Activated naive CD4-positive, alpha-beta T cell treated with anti-CD3 and anti-CD28 coated beads for 36 hours (primary cell): ENCODE results near the gene FAM47E. TPM values are rescaled to one million over a fixed set of nuclear protein-coding genes. Genes with fewer than 3 reads are reported as not detected.
"Not testable (repeated sequence)": the region's sequence is repeated elsewhere in the genome, so short reads cannot be mapped to it uniquely, and the experiment has no call there.

Source experiments
- CTCF ChIA-PET: fragments of 350-600 bp; sonication (Branson Sonifier 250); formaldehyde crosslinking; loops from one replicate; lab custom pipeline; 2021; ENCODE audit warnings: antibody characterized with exemption; lab: Charles Lee
- DNase-seq: peaks from one replicate; pipeline ENCODE4 v3.0.0-alpha.2; 2020
- H3K27ac Mint-ChIP-seq: one replicate; pipeline ENCODE4 v1.8.0; 2021; ENCODE audit warnings: mild to moderate bottlenecking, mixed read lengths
- H3K27me3 Mint-ChIP-seq: one replicate; pipeline ENCODE4 v1.8.0; 2021; ENCODE audit warnings: low read depth, mixed read lengths
- H3K36me3 Mint-ChIP-seq: one replicate; pipeline ENCODE4 v1.8.0; 2021; ENCODE audit warnings: low read depth, mixed read lengths
- H3K4me1 Mint-ChIP-seq: one replicate; pipeline ENCODE4 v1.8.0; 2021; ENCODE audit warnings: low read depth, mixed read lengths
- H3K4me3 Mint-ChIP-seq: one replicate; pipeline ENCODE4 v1.8.0; 2021; ENCODE audit warnings: mild to moderate bottlenecking, moderate library complexity, mixed read lengths
- H3K9me3 Mint-ChIP-seq: one replicate; pipeline ENCODE4 v1.8.0; 2021; ENCODE audit warnings: mixed read lengths
- intact Hi-C: fragments of 100-400 bp; cut with micrococcal nuclease; formaldehyde crosslinking; loops from one replicate; pipeline ENCODE4 v1.15.1; 2023
- total RNA-seq, 2 experiments: library from RNA; stranded (reverse); gene quantifications; one replicate each; pipeline ENCODE4 v1.2.3, GENCODE V29; 2021

Gene FAM47E
- total RNA-seq, 2 experiments from 2014 or later, result not detected

DNA sequence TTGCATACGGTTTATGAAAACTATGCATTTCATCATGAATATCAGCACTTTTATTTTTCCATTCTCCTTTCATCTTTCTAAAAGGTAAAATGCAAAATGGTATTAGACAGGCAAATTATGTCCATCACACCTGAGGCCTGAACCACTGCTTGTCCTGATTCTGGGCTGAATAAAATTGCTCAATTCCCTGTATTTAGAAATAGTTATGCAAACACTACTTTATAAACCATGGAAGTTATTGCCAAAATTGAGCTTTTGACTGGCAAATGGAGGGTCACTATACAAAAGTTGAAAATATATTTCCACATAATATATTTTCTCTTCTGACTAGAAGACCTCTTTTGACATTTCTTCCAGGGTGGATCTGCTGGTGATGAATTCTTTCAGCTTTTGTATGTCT is 21.1 kb downstream of the FAM47E start:
- CTCF ChIA-PET, result no interaction called here
- DNase-seq, result no peak
- Mint-ChIP-seq H3K9me3 (no peaks in the 10 kb centered on the region), H3K36me3 (no peaks in the 10 kb centered on the region), H3K4me3 (no peak overlapping the region), H3K27ac (no peak overlapping the region), H3K4me1 (no peaks in the 10 kb centered on the region), H3K27me3 (peaks cover 7% of the 10 kb centered on the region)
- intact Hi-C loops, result no loop called here

DNA sequence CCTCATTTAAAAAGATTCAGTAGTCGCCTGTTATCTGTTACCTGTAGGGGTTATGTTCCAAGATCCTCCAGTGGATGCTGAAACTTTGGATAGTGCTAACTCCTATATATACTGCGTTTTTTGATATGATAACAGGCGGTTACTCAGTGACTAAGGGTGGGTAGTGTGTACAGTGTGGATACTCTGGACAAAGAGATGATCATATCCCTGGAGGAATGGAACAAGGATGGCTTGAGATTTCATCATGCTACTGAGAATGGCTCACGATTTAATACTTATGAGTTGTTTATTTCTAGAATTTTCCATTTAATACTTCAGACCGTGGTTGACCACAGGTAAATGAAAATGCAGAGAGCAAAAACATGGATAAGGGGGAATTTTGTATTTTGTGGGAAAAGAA is 21.5 kb downstream of the FAM47E start:
- Mint-ChIP-seq H3K27me3 (peaks cover 7% of the 10 kb centered on the region), H3K4me1 (no peaks in the 10 kb centered on the region), H3K9me3 (no peaks in the 10 kb centered on the region), H3K4me3 (no peak overlapping the region), H3K36me3 (no peaks in the 10 kb centered on the region), H3K27ac (no peak overlapping the region)
- CTCF ChIA-PET, result no interaction called here
- no peak for DNase-seq
- intact Hi-C loops, result no loop called here

DNA sequence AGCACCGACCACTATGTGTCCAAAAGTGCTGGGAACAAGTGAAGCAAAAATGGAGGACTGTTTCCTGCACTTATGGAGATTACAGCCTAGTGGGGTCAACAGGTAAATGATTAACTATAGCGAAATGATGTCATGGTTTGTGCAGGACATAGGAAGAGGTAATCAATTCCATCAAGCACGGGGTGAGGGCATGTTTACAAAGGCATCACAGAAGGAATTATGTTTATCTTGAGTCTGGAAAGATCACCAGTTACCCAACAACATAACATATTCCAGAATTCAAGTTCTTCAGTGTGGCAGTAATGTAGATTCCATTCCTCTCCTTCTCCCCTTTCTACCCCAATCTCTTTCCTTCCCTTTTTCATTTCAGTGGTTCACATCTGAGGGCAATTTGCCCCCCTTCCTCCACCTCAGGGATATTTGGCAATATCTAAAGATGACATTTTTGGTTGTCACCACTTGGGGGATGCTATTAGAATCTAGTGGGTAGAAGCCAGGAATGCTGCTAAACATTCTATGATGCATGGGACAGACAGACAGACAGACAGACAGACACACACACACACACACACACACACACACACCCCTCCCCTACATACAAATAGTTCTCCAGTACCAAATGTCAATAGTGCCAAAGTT is 24.1 kb downstream of the FAM47E start:
- no peak overlapping the region for H3K4me3 Mint-ChIP-seq
- H3K9me3 Mint-ChIP-seq, result no peaks in the 10 kb centered on the region
- no peaks in the 10 kb centered on the region for H3K4me1 Mint-ChIP-seq
- CTCF ChIA-PET, result interaction anchor here (0.6 kb wide), 1 partner anchor 209 kb away, joined by 3 read pairs; no protein-coding TSS in a partner anchor
- intact Hi-C loops, result no loop called here
- no peak overlapping the region for H3K27ac Mint-ChIP-seq
- peaks cover 7% of the 10 kb centered on the region for H3K27me3 Mint-ChIP-seq
- H3K36me3 Mint-ChIP-seq, result no peaks in the 10 kb centered on the region
- DNase-seq, result no peak

DNA sequence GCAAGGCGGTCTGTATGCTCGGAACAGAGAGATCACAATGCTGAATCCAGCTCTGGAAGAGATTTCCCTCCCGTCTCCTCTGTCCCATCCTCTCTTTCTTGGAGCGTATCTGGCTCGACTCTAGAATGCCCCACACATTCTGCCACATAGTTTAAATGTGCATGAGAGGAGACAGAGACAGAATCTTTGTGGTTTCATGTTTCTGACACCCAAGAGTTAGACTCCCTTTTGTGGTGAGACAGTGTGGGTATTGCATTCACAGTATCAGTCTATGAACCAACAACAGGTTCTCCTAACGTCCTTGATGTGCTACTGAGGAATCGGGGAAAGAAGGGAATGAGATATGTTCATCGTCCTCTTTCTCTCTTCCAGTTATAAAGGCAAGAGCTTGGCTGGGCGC is 25.3 kb downstream of the FAM47E start:
- intact Hi-C loops, result no loop called here
- Mint-ChIP-seq H3K9me3 (no peaks in the 10 kb centered on the region), H3K27ac (no peak overlapping the region), H3K4me1 (no peaks in the 10 kb centered on the region), H3K27me3 (peaks cover 5% of the 10 kb centered on the region), H3K36me3 (no peaks in the 10 kb centered on the region), H3K4me3 (no peak overlapping the region)
- CTCF ChIA-PET, result interaction anchor here (0.7 to 2.4 kb wide), 2 partner anchors 97 to 100 kb away, joined by 4 to 9 read pairs; no protein-coding TSS in a partner anchor
- DNase-seq, result no peak

DNA sequence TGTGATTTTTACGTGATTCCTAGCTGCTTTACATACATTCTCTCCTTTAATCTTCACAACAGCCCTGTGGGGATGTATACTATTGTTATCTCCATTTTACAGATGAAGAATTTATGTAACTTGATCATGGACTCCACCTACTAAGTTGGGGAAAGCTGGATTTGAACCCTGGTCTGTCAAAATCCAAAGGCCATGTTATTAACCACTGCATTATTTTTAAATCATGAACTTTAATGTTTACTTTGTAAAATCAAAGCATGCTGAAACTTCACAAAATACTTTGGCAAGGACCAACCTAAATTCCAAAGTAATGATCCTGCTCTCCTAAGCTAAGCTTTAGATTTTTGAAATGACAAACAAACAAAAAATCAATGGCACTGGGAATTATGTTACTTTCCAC is 26.1 kb downstream of the FAM47E start:
- CTCF ChIA-PET, result interaction anchor here (0.6 to 2.4 kb wide), 5 partner anchors 17 to 202 kb away, joined by 4 to 9 read pairs (median 5); partner anchors contain the start of gene FAM47E
- H3K9me3 Mint-ChIP-seq, result no peaks in the 10 kb centered on the region
- intact Hi-C loops, result loop anchor here (2.0 kb wide), 1 partner anchor 227 kb away; no protein-coding TSS in a partner anchor

DNA sequence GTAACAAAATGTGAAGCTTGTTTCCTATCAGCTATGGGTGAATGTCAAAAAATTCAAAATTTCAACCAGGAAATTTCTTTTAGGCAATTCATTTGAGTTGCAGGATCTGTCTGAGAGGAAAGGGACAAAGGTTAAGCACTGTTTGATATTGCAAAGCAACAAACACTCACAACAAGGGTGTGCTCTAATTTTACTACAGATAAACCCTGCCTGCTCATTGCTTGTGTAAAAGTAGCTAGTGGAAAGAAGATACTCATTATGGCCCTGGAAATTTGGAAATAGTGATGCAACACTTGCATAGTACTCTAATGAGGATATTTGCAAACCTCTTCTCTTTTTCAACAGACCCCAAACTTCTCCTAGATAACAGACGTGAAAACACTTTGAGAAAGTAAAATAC is 27.1 kb downstream of the FAM47E start:
- intact Hi-C loops, result loop anchor here (2.0 kb wide), 1 partner anchor 226 kb away; no protein-coding TSS in a partner anchor
- H3K36me3 Mint-ChIP-seq, result no peaks in the 10 kb centered on the region
- H3K9me3 Mint-ChIP-seq, result no peaks in the 10 kb centered on the region
- peaks cover 5% of the 10 kb centered on the region for H3K27me3 Mint-ChIP-seq
- DNase-seq, result no peak
- CTCF ChIA-PET, result interaction anchor here (1.0 to 2.4 kb wide), 5 partner anchors 18 to 152 kb away, joined by 4 to 9 read pairs (median 6); partner anchors contain the start of gene FAM47E
- no peak overlapping the region for H3K4me3 Mint-ChIP-seq
- H3K4me1 Mint-ChIP-seq, result no peaks in the 10 kb centered on the region
- no peak overlapping the region for H3K27ac Mint-ChIP-seq

More for the DNA sequence above, 26.1 kb downstream of the FAM47E start:
- DNase-seq, result no peak
- H3K4me1 Mint-ChIP-seq, result no peaks in the 10 kb centered on the region
- peaks cover 5% of the 10 kb centered on the region for H3K27me3 Mint-ChIP-seq
- no peaks in the 10 kb centered on the region for H3K36me3 Mint-ChIP-seq
- no peak overlapping the region for H3K27ac Mint-ChIP-seq
- no peak overlapping the region for H3K4me3 Mint-ChIP-seq

DNA sequence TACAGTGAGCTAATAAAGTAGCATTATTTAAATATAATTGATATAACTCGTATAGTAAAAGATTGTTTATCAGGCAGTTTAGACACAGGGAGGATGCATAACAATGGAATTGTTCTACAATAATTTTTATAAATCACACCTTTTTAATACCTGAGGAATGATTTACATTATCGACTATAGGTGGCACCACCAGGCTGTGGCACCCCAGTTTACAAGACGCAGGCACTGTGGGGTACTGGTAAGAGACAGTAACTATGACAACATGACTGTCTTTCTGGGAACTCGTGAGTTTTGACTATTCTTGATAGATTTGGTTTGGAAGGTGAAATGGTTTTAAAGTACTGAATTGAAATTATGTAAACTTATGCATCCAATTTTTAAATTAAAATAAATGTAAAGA is 27.9 kb downstream of the FAM47E start:
- no peaks in the 10 kb centered on the region for H3K36me3 Mint-ChIP-seq
- no peak overlapping the region for H3K4me3 Mint-ChIP-seq
- CTCF ChIA-PET, result interaction anchor here (0.6 to 2.4 kb wide), 4 partner anchors 98 to 221 kb away, joined by 3 to 9 read pairs (median 7); no protein-coding TSS in a partner anchor
- H3K27me3 Mint-ChIP-seq, result peaks cover 5% of the 10 kb centered on the region
- H3K4me1 Mint-ChIP-seq, result no peaks in the 10 kb centered on the region
- H3K27ac Mint-ChIP-seq, result no peak overlapping the region
- peak; percentile 24 for DNase-seq
- intact Hi-C loops, result loop anchor here (1.0 to 2.0 kb wide), 2 partner anchors 99 to 225 kb away; no protein-coding TSS in a partner anchor
- no peaks in the 10 kb centered on the region for H3K9me3 Mint-ChIP-seq

DNA sequence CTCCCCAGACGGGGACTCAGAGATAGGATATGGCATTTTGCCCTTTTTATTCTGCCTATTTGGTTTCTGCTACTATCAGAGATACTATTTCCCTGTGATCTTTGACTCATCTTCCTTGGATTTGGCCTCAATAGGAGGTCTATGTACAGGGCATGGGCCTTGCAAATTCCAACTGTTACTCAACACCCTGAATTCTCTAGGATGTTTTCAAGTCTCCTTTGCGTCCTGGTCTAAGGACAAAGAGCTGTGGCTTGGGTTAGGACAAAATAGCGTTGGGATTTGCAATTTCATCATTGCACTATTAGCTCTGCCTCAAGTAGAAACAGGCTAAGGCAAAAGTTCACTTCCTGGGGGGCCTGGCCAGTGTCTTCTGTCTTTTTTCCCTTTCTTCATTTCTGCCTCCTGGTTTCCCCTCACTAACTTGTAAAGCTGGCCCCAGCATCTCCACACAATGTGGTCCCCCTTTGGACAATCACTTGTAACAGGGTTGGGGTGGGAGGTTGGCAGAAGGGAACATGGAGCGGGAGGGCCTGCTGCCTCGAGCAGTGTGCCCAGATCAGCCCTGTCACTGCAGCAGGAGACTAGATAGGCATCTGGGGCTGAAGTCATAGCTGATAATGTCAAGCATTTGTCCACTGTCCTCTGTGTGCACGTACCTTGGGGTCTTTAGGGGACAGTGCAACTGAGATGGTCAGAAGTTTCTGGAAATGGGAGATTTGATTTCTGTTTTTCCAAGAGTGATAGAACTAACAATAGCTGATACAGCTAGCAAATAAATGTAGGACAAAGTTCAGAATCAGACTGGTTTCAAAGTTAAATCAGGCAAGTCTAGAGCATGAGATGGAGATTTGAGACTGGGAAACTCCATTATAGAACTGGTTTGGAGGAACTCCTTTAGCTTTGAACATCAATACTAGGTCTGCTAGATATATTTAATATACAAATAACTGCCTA is 29.2 kb downstream of the FAM47E start:
- CTCF ChIA-PET, result interaction anchor here (0.6 to 1.4 kb wide), 7 partner anchors 24 to 224 kb away, joined by 3 to 4 read pairs (median 3); partner anchors contain the start of gene STBD1
- H3K9me3 Mint-ChIP-seq, result peaks cover under 1% of the 10 kb centered on the region
- peaks cover 5% of the 10 kb centered on the region for H3K27me3 Mint-ChIP-seq
- no peak overlapping the region for H3K27ac Mint-ChIP-seq
- H3K36me3 Mint-ChIP-seq, result no peaks in the 10 kb centered on the region
- DNase-seq, result no peak
- intact Hi-C loops, result no loop called here
- no peak overlapping the region for H3K4me3 Mint-ChIP-seq
- H3K4me1 Mint-ChIP-seq, result no peaks in the 10 kb centered on the region

DNA sequence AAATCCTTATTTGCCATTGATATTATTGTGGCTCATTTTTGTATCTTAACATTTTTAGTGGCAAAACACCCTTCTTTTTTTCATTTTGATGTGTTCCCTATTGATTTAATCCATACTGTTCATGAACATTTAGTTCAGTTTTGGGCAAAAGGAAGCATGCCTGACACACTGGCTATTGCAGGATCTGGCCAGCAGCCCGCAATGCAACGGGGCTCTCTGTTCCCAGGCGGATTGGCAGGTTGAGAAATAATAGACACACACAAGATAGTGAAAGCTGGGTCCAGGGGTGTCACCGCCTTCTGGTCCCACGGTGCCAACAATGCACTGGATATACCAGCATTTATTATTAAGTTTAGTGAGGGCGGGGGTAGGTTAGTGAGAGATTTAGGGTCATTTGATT is 30.1 kb downstream of the FAM47E start:
- intact Hi-C loops, H3K27me3 Mint-ChIP-seq, H3K4me1 Mint-ChIP-seq, H3K27ac Mint-ChIP-seq, H3K9me3 Mint-ChIP-seq, DNase-seq, H3K36me3 Mint-ChIP-seq, H3K4me3 Mint-ChIP-seq: not testable (repeated sequence)
- CTCF ChIA-PET, result interaction anchor here (1.0 to 1.4 kb wide), 5 partner anchors 25 to 223 kb away, joined by 3 to 4 read pairs (median 3); partner anchors contain the start of gene STBD1

DNA sequence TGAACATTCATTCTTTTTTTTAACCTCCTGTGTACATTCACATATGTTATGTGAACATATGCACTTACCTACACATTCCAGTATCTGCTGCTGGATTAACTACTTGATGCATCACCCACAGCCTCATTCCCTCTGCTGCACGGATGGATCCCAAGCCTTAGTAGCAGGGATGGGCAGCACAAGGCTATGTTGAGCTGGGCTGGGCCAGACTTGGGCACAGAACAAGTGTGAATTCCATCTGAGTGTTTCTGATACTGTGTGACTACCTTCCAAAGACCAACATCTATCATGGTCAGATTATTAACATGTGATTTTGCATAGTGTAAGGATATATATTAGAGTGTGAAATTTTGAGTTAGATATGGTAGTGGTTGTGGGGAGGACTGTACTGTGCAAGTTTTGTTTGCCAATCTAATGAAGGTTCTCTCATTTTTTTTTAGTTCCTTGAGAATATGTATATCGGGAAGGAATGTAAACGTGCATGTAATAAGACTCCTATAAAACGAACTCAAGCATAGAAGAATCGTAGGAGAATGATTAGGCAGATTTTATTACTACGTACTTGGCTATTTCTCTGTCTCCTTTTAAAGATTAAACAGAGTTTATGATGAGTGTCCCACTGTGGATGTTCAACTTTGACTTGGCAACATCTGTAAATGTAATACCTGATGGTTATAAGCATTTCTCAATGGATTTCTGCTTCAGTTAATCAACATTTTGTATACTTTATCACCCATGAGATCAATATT is 31.6 kb downstream of the FAM47E start:
- H3K27me3 Mint-ChIP-seq, result no peaks in the 10 kb centered on the region
- no peak overlapping the region for H3K4me3 Mint-ChIP-seq
- CTCF ChIA-PET, result no interaction called here
- intact Hi-C loops, result no loop called here
- H3K36me3 Mint-ChIP-seq, result no peaks in the 10 kb centered on the region
- H3K4me1 Mint-ChIP-seq, result no peaks in the 10 kb centered on the region
- DNase-seq, result no peak
- H3K27ac Mint-ChIP-seq, result no peak overlapping the region
- peaks cover 7% of the 10 kb centered on the region for H3K9me3 Mint-ChIP-seq

DNA sequence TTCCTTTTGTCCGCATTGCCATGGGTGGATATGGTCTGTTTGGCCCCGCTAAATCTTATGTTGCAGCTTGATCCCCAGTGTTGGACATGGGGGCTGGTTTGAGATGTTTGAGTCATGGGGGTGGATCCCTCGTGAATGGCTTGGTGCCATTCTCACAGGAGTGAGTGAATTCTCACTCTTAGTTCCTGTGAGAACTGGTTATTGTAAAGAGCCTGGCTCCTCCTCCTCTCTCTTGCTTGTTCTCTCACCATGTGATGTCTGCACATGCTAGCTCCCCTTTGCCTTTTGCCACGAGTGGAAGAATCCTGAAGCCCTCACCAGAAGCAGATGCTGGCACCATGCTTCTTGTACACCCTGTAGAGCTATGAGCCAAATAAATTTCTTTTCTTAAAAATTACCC is 32.4 kb downstream of the FAM47E start:
- Mint-ChIP-seq H3K27me3 (no peaks in the 10 kb centered on the region), H3K9me3 (peaks cover 7% of the 10 kb centered on the region), H3K27ac (no peak overlapping the region), H3K4me1 (no peaks in the 10 kb centered on the region), H3K4me3 (no peak overlapping the region), H3K36me3 (no peaks in the 10 kb centered on the region)
- intact Hi-C loops, result no loop called here
- CTCF ChIA-PET, result interaction anchor here (0.6 kb wide), 1 partner anchor 10 kb away, joined by 7 read pairs; no protein-coding TSS in a partner anchor
- DNase-seq, result no peak
